Uterus (tissue), 2 donors: Measurements from ENCODE around the gene NFIA.

ENCODE experiments used
- CTCF ChIP-seq, 4 experiments: fragments of 200-600 bp in 2 of 4; fragments of 450-650 bp in 2 of 4; sonication (generic) in 2 of 4; IDR thresholded peaks; one replicate each; pipeline ENCODE4 v1.5.1; 2016 to 2019; ENCODE audit warnings: antibody characterized with exemption in 4 of 4, mild to moderate bottlenecking in 2 of 4, moderate library complexity in 1 of 4
- POLR2A ChIP-seq, 2 donors: fragments of 450-650 bp; IDR thresholded peaks; one replicate each; pipeline ENCODE4 v1.6.1; 2016; ENCODE audit warnings: antibody characterized with exemption in 2 of 2, mild to moderate bottlenecking in 1 of 2, moderate library complexity in 1 of 2

DNA sequence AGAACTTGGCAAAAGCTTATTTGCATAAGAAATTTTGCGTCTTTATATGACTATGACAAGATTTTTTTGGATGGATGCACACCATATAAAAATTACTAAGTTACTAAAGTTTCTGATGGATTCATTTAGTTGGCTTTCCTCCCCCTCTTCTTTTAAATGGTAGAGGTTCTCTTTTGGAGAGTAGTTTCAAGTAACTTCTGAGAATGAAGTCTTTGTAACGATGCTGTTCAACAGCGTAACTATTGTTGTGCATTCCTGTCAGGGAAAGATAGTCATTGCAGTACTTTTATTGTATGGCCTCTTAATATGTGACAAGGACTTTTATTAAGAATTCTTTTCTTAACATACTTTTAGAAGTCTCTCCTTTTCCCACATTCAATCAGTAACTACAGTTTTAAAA is 16.0 kb downstream of the NFIA start:
- TF ChIP-seq CTCF (IDR thresholded peaks at IDR 0.05) (no peak), POLR2A (IDR thresholded peaks at IDR 0.05) (no peak)
